GM19240 (cell line): ENCODE data around the gene PRICKLE2.

ENCODE experiments used
- DNase-seq: peaks from one replicate; pipeline ENCODE4 v3.0.0; 2011; ENCODE audit warnings: low spot score; ENCODE audit not compliant: insufficient read length

The PRICKLE2 gene

DNA sequence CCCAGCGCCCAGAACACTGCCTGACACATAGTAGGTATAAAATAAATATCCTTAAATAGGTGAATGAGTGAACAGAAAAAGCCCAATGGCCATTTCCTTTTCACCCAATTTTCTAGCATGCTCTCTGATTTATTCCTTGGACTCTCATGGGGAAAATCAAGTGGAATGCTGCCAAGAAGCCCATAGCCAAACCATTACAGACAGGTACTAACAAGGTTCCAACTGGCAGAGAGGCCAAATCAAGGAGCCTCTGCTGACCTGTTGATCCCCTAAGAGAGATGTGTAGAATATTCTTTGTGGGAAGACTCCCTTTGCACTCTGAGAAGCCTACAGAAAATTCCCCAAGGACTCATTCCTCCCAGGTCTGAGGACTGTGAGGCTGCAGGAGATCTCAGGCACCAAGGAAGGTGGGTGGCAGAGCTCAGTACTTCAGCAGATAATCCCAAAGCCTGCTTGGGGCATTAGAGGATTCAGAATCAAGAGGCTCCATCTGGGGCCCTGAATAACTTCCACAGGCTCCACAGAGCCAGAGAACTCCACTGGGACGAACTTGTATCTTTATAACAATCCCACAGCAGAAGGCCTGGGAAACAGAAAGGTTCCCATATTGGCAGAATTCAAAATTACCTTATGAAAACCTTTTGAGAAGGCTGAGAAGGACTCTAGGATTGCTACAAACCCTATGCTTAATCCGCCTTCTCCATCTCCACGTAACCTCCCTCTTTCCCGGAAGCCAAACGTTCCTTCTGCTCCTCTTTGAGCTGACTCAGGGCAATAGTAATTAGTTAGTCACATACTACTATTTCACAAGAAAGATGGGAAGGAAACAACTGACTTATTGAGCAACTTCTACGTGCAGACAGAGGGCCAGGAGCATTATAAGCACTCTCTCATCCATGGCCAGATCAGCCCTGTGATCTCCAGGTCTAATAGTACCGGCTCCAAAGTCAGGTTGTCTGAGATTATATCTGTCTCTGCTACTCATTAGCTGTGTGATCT, 34.5 kb downstream of the PRICKLE2 start:
- no peak for DNase-seq

DNA sequence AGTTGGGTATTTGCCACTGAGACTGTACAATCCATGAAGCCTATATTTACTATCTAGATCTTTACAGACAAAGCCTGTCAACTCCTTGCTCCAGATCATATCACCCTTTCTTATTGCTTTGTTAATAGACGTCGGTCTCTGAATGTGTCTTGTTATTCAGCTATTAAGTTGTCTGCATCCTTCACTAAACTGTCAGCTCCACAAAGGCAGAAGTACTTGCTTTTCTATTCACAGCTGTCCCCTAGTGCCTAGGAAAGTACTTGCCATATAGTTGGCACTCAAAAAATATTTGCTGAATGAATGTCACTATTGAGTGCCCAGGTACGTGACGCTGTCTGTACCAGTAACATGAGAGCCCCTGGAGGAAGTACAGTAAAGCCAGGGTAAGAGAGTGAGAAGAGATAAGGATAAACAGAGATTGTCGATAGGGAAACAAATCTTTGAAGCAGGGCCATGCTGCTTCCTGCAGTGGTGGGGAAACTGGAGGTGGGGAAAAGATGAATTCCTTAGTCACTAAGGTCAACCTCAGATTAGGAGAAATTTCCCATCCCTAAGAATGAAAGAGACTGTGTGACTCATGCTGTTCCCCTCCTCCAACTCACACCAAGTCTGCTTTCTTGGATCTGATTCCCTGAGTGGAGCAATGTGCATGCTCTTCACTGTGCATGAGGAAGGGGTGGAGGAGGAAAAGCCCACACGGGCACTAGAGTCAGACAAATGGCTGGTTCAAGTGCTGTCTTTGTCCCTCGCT, 36.3 kb downstream of the PRICKLE2 start:
- no peak for DNase-seq

DNA sequence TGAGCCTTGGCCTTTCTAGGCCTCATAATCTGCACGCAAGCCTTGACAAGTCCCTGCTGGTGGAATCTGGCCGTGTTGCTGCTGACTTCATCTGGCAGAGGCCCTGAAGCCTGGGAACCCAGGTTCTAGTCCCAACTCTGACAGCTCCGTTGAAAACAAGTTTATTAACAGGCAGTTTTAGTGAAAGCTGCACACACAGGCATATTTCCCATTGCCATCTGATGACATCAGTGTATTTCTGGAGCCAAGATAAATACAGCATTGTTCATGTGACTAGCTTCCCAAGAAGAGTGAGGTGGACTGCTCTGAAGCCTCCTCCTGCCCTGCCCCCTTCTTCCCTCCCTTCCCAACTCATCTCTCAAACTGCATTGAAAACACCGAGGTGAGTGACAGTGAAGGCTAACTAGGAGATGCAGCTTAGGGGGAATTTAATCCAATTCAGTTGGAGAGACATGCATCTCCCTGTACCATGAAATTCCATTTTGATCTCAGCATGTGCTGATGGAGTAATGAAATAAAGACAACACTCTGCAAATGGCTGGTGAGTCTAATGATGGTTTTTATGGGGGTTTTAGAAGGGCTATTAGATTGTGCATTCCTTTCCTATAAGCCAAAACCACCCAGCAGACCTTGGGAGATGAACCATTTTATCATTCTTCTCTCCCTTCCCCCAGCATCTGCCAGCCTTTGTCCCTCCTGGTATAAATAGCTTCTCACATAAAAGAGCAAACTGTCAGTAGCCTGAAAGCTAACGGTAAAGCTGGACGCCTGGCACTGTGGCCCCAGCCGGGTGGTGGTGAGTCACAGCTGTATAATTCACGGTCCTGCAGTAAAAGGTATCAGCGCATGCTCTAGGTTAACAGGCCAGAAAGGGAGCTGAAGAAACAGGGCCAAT, 38.0 kb downstream of the PRICKLE2 start:
- no peak for DNase-seq

DNA sequence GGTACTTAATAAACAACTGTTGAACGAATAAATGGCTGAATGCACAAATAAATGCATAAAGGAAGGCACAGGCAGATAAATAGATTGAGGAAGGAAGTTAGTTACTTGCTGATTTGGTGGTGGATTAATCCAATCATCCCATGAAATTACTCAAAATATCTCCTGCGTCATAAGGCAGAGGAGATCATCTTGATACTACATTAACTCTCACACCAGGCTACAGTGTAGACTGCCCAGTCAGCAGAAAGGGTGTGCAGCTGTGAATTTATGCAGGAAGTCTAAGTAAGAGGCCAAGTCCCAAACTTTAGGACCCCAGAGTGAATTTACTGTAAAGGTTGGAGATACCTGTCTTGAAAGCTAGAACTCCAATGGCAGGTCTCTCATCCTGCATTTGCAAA, 38.6 kb downstream of the PRICKLE2 start:
- DNase-seq = no peak

DNA sequence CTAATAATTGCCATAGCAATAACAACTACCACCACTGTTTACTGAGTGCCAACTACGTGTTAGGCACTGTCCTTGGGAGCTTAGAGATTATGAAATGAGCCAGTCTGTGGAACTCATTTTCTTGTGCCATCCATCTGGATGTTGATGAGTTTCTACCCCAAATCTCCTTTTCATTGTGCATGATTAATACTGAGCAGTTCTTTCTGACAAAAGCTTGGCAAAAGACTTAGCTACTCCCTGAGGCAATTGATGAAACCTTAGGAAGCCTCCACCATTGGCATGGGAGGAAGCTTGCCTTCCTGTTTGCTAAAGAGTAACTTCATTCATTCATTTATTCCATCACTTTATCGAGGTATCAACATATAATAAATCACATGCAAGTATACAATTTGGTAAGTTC, 39.8 kb downstream of the PRICKLE2 start:
- no peak for DNase-seq

DNA sequence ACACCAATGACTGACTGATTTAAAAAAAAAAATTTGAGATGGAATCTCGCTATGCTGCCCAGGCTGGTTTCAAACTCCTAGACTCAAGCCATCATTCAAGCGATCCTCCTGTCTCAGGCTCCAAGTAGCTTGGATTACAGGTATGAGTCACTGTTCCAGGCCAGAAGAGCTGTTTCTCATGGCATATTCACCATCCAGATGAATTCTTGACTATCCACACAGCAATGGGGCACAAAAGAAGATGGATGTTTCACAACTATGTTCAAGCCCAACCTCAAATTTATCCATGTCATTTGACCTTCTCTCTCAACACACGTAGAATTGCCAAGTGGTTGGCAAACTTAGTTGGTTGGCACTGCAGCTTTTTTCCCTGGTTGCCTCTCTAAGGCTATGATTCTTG, 40.6 kb downstream of the PRICKLE2 start:
- DNase-seq = no peak

DNA sequence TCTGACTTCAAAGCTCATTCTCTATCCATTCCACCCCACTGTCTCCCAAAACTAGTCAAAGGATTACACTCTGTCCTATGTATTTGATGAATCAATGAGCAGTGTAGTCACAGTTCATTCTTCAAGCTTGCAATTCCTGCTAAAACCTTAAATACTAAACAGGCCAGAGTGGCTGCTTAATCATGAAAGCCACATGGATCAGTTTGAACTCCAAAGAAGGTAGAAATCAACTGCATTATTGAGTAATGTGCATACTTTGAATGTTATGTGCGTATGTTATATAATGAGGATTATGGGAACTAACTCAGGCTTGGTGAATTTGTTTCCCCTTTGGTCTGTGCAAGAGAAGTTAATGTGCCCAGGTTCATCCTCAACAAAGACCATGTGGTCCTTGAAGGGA, 45.4 kb downstream of the PRICKLE2 start:
- no peak for DNase-seq

DNA sequence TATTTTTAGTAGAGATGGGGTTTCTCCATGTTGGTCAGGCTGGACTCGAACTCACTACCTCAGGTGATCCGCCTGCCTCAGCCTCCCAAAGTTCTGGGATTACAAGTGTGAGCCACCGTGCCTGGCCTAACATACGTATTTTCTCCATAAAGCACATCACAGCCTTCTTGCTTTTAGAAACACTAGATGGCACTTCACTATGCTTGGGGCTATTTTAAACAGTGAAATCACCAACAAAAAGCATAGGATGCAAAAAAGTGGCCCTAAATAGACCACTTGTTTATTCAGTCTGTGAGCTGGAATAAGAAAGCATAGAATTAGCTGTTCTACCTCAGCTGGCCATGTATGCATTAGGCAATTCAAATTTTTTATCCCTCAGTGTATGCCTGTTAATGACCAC, 46.0 kb downstream of the PRICKLE2 start:
- DNase-seq = no peak

DNA sequence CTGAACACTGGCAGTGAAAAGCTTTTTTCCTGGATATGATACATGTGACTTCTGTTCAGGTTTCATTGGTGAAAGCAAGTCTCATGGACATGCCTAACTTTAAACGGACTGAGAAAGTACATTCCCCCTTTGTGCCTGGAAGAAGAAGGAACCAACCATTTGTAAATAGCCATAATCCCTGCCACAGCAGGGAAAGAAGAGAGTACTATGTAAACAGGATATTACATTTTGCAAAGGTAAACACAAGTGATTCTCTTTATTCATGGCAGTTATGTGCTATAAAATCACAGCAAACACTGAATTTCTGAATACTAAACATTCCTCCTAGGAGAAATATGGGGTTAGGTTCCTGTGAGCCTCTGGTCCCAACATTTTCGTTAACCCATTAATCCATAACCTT, 46.8 kb downstream of the PRICKLE2 start:
- no peak for DNase-seq

DNA sequence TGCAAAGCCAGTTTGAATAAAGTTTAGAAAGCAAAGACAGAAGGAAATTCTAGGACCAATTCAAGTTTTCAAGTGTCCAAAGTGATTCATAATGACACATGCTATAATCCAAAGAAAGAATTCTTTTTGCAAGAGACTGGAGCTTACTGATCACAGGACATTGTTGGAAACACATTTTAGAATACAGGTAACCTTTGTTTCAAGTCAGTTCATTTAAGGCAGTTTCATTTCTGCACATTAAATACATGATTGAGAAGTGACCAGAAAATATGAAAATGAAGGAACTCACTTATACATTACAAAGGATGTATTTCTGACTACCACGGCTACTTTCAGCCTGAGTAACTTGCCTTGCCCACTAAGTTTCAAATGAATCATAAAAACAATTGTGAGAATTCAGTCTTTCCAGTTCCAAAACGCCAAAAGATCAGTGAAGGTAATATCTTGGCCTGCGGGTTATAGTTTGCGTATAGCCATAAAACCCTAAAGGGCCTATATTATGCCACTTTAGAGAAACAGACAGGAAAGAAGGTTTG, 48.7 kb downstream of the PRICKLE2 start:
- no peak for DNase-seq

DNA sequence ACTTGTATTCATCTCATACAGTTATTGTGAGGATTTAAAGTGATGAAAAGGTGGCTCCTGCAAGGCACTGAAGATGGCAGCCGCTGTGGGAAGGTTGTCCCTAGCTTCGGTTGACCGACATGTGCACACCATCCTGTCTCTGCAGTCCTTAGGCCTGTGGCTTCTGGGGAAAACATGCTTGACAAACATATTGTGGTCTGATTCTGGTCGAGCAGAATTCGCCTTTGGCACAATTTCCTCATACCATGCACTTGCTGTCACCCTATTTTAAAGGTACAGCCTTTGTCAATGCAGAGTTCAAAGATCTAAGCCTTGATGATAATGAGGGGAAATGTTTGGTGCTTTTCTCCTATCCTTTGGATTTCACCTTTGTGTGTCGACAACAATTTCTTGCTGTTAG, 50.9 kb downstream of the PRICKLE2 start:
- DNase-seq = no peak

DNA sequence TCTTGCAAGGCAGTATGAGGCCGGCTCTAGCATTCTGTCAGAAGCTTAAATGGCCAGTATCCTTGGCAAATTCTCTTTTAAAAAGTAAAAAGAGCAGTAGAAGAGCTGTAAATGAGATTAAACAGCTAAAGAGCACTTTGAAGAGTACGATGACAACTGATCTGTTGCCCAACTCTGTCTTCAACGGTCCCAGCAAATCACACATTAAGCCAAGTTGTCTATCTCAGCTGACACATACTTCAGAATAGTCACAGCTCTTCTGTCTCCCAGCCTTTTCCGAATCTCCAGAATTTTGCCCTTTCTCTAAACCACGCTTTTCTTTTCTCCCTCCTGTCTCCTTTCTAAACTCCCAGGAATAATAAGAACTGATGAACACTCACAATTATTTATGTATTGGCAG, 51.7 kb downstream of the PRICKLE2 start:
- no peak for DNase-seq

DNA sequence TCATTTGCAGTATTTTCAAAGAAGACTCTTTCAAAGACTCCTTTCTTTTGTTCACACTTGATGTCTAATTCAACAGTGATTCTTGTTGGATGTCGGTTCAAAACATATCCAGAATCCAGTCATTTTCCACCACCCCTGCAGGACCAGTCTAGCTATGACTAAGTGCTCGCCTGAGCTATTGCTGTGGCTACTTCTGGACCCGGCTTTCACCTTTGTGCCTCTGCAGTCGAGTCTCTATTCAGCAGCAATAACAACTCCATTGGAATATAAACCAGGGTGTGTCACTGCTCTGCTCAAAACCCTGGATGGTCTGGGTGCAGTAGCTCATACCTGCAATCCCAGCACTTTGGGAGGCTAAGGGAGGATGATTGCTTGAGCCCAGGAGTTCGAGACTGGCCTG, 55.0 kb downstream of the PRICKLE2 start:
- no peak for DNase-seq

DNA sequence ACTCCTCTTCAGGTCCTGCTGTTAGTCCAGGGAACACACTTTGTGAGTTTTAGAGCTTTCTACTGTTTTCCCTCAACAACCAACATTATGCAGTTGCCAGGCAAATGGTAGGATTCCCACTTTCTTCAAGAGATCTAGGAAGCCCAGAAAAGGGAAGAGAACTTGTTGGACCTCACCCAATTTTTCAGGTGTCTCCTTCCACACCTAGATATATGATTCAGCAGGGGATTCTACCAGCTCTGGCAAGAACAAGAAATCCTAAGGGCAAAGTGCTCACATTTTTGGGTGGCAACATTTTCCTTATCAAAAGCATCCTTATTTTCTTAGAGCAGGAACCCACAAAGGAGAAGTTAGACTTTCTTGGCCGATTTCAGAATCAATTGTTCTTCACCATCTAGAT, 57.4 kb downstream of the PRICKLE2 start:
- DNase-seq = no peak

DNA sequence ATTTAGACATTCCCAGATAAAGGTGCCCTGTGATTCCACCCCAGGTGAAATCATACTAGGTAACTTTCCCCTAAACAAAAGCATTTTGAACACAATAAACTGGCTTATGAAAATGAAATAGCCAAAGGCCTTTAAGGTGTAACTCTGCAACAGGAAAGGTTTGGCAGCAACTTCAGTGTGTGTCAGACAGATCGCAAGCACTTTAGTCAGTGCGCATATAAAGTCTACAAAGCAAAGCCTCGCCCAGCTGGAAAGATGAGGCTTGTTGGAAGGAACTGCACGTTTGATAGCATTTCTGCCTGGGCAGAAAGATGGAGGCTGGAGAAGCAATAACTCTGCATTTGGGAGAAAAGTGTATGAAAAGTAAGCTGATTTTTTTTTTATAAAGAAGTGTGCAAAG, 57.9 kb downstream of the PRICKLE2 start:
- no peak for DNase-seq

DNA sequence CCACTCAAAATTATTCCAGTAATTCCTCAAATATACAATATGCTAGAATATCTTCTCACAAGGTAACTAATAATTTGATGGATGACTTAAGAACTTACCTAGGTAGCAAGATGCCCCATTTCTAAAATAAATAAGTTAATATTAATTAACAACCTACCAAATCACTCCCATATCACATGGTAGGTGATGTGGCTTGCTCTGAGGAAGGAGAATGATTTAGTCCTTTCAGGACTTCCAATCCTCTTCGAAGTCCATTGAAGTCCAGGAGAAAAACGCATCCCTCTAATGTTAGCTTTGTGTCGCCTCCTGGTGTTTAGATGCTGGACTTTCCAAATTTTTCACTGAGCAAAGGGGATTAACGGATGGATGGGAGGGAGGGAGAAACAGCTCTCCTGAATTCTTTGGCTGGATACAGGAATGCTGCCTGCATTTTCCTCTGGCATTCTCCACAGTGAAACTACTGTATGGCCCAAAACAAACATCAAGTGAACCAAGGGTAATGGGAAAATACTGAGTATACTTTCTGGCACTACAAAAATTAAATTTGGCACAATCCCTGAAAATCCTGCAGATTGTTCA, 58.6 kb downstream of the PRICKLE2 start:
- no peak for DNase-seq

DNA sequence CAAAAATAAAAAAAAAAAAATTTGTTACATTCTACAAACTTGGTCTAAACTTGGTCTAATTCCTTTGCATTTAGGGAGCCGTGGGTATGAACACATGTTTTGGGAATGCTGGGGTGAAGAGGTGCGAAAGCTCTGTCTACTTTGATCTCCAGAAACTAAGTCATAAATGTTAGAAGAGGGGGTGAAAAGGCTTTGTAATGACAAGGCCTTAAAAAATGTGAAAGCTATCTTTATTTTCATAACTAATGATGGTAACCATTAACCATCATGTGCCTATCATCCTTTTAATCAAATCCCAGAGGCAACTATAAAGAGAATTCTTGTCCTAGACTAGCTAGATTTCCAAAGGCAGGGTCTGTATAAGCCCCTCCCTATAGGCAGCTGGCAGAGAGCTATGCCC, 60.9 kb downstream of the PRICKLE2 start:
- no peak for DNase-seq

DNA sequence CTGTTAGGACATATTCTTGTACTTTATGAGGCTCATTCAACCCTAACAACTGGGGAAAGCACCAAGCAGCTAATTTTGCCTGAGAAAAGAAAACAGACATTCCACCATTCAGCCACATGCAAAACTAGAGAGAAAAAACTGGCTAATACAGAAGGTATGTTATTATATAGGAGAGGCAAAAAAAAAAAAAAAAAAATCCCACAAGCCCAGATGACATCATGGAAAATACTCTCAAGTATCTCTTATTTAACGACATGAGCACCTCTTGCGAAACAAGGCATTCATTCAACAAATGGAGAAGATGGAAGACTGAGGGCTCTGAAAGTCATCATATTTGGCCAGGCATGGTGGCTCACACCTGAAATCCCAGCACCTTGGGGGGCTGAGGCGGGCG, 61.5 kb downstream of the PRICKLE2 start:
- DNase-seq = no peak

DNA sequence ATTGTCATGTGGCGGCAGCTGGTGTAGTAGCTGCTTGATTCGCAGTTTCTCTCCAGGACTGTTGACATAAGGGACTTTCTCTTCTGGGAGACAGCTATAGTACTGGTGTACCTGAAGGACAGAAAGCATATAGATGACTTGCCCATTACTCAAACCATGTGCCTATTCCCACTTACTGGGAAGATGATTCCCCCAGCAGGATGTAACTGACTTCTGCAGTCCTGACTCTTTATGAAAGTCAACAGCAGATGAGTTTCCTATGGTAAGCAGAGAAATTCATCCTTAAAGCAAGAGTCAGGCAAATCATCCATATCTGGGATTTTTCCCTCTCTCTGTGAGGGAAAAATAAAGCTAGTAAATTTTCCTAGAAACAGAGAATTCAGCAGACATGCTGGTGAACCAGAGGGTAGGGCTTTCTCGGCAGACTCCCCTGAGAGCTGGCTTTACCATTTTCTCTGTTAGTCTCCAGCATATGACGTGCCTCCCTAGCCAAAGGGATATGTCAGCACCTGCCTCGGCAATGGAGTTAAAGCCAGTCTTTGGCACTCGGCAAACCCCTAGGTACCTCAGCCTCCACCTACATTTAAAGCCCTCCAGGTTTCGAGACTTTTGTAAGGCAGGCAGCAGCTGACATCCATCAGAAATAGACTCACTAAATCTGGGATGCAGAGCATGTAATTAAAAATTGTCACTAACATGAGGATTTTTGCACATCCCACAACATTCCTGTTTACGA, 62.1 kb downstream of the PRICKLE2 start:
- DNase-seq = no peak

DNA sequence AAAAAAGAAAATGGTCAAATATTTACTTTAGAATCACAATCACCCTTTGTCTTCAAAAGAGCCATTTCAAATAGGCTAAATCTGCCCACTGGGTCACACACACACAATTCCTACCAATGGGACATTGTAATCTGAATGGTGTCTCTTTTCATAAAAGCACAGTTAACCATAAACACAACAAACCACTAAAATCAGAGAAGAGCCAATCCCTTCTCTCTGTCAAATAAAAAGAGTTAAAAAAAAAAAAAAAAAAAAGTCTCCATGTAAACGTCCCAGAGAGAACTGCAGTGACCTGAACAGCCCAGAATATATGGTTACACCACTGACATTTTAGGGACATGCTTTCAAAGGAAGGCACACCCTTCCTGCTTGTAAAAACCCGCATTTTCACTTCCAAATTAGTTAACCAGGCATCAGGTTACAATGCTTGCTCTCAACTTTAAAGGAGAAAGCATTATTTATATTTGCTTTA, 63.7 kb downstream of the PRICKLE2 start:
- no peak for DNase-seq
